Hippocampal formation (tissue), 2 donors: ENCODE data around the gene LHFPL3.
"Not testable (repeated sequence)": the region's sequence is repeated elsewhere in the genome, so short reads cannot be mapped to it uniquely, and the experiment has no call there.

Source experiments
- DNase-seq, 2 donors: peaks; one replicate each; lab custom pipeline; 2025; lab: John Stamatoyannopoulos, UW

Gene LHFPL3

DNA sequence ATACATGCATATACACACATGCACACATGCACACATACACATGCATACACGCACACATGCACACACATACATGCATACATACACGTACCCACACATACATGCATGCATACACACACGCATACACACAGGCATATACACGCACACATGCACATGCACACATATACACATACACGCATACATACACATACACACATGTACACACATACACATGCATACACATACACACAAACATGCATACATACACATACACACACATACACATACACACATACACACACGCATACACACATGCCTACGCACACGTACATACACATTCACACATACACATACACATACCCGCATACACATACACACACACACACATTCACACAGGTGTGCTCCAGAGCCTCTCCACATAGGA is 604.6 kb downstream of the LHFPL3 start:
- DNase-seq, result no peak

DNA sequence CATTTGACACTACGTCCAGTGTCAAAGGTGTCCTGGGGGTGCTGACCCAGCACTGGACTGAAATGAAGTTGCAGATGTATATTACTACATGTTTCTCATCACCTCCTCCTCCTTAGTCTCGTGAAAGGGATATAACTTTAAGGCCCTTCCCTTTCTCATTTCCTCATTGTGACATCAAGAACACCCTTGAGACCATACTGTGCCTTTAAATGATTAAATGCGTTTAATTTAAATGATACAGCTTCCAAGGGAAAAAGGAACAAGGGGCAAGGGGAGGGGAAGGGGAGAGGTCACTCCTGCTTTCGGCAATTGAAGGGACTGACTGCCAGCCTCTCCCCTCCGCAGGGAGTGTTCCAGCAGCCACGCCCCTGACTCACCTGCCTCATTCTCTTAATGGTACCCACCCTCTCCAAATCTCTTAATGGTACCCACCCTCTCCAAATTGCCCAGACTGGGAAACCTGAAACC is 605.2 kb downstream of the LHFPL3 start:
- no peak for DNase-seq

GRCh38 chr7:104934665-104935064 is 606.3 kb downstream of the LHFPL3 start:
- DNase-seq, result no peak

DNA sequence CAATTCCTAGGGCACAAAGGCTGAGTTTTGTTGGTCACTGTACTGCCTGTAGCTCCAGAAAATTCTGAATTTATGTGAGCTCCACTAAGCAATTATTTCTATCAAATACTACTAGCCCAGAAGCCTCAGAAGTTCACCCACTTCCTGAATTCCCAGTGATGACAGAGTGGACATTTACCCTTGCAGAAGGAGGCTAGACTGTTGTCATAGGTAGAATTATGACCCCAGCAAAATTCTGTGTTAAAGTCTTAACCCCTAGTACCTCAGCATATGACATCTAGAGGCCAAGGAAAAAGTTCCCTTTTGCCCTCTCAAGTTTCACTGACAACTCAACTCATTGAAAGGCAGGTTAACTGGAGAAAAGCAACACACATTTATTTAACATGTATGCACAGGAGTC is 606.9 kb downstream of the LHFPL3 start:
- DNase-seq, result no peak

- DNase-seq, result no peak
These were observed 608.1 kb downstream of the LHFPL3 start for GRCh38 chr7:104936546-104936945.

DNA sequence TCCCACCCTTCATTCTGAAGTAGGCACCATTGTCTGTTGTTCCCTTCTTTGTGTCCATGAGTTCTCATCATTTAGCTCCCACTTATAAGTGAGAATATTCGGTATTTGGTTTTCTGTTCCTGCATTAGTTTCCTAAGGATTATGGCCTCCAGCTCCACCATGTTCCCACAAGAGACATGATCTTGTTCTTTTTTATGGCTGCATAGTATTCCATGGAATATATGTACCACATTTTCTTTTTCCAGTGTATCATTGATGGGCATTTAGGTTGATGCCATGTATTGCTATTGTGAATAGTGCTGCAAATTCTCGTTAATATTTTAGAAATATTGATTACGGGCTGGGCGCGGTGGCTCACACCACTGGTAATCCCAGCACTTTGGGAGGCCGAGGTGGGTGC is 609.1 kb downstream of the LHFPL3 start:
- not testable (repeated sequence) for DNase-seq

- DNase-seq, result no peak
These were observed 610.5 kb downstream of the LHFPL3 start for GRCh38 chr7:104938741-104939390.

DNA sequence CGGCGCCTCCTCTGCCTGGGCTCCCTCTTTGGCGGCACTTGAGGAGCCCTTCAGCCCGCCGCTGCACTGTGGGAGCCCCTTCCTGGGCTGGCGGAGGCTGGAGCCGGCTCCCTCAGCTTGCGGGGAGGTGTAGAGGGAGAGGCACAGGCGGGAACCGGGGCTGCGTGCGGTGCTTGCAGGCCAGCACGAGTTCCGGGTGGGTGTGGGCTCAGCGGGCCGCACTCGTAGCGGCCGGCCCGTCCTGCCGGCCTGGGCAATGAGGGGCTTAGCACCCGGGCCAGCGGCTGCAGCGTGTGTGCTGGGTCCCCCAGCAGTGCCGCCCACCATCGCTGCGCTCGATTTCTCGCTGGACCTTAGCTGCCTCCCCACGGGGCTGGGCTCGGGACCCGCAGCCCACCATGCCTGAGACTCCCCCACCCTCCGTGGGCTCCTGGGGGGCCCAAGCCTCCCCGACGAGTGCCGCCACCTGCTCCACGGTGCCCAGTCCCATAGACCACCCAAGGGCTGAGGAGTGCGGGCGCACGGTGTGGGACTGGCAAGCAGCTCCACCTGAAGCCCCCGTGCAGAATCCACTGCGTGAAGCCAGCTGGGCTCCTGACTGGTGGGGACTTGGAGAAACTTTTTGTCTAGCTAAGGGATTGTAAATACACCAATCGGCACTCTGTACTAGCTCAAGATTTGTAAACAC is 611.8 kb downstream of the LHFPL3 start:
- no peak for DNase-seq

- DNase-seq, result no peak
These were observed 615.3 kb downstream of the LHFPL3 start for GRCh38 chr7:104943502-104944343.

- DNase-seq, result no peak
These were observed 617.2 kb downstream of the LHFPL3 start for GRCh38 chr7:104945599-104945956.

DNA sequence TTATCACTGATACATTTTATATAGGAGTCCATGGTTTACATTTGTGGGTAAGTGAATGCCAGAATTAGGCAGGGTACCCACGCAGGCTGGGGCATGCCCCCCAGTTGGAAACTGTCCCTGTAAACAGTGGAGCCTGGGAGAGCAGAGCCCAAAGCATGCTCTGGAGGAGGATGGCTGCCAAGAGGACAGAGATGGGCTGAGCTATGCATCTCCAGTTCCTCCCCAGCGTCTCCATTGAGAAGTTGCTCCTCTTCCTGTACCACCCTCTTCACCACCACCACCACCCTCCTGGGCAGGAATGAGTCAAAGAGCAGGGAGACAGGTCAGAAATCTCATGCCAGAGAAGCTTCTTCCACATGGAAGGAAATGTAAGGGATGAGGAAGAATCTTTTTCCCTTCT is 617.9 kb downstream of the LHFPL3 start:
- DNase-seq, result no peak

DNA sequence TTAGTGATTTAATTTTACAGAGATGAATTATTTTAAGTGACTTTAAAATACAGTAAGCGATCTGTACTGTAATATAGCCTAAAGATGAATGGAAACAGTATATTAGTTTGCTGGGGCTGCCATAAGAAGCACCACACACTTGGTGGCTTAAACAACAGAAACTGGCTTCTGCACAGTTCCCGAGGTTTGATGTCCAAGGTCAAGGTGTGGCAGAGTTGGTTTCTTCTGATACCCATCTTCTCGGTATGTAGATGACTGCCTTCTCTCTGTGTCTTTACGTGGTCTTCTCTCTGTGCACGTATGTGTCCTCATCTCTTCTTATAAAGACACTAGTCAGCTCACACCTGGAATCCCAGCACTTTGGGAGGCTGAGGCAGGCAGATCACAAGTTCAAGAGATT is 621.6 kb downstream of the LHFPL3 start:
- no peak for DNase-seq

- DNase-seq, result no peak
These were observed 622.4 kb downstream of the LHFPL3 start for GRCh38 chr7:104950754-104951153.

GRCh38 chr7:104951546-104951945 is 623.1 kb downstream of the LHFPL3 start:
- no peak for DNase-seq

DNA sequence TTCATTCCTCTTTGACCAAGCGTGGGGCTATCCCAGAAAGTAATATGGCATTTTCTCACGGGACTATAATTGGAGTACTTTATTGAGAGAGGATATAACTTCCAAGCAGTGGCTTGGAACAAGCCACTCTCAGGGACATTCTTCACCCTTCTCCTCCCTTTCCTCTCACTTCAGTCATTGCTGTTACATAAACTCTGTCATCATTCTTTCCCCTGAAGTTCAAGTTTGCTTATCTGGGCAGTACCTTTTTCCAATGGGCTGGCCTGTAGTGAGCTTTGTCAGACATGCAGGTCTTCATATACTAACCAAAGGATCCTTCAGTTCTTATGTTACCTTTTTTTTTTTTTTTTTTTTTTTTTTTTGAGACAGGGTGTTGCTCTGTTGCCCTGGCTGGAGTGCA is 626.9 kb downstream of the LHFPL3 start:
- DNase-seq, result no peak
